Esophagus squamous epithelium (tissue), 5 donors: ENCODE measurements around the gene ADAM11. TPM values are rescaled to one million over a fixed set of nuclear protein-coding genes. Genes with fewer than 3 reads are reported as not detected.
"Not testable (repeated sequence)": the region's sequence is repeated elsewhere in the genome, so short reads cannot be mapped to it uniquely, and the experiment has no call there.

Source experiments
- DNase-seq: peaks from one replicate; lab custom pipeline; 2025; lab: John Stamatoyannopoulos, UW
- H3K27ac ChIP-seq, 4 donors: fragments of 200-600 bp; sonication (generic); one replicate each; pipeline ENCODE4 v1.5.1; 2016 to 2019; ENCODE audit warnings: mild to moderate bottlenecking in 1 of 4
- H3K27me3 ChIP-seq, 4 donors: fragments of 200-600 bp; sonication (generic); 1 replicate in 3 of 4; 2 replicates in 1 of 4; pipeline versions ENCODE4 v1.5.1 to v1.6.0; 2017 to 2021; ENCODE audit warnings: antibody characterized with exemption in 1 of 4
- H3K36me3 ChIP-seq, 3 donors: fragments of 200-600 bp; sonication (generic); one replicate each; pipeline ENCODE4 v1.5.1; 2016 to 2019
- H3K4me1 ChIP-seq, 3 donors: fragments of 200-600 bp; sonication (generic); one replicate each; pipeline ENCODE4 v1.5.1; 2017 to 2019
- H3K4me3 ChIP-seq, 4 donors: fragments of 200-600 bp; sonication (generic); 1 replicate in 3 of 4; 2 replicates in 1 of 4; pipeline ENCODE4 v1.5.1; 2016 to 2019; ENCODE audit warnings: mild to moderate bottlenecking in 2 of 4, moderate library complexity in 1 of 4
- H3K9me3 ChIP-seq, 3 donors: fragments of 200-600 bp; sonication (generic); one replicate each; pipeline ENCODE4 v1.5.1; 2016 to 2019
- POLR2A ChIP-seq, 4 donors: fragments of 450-650 bp; IDR thresholded peaks; one replicate each; pipeline ENCODE4 v1.6.1; 2017; ENCODE audit warnings: antibody characterized with exemption in 4 of 4, mild to moderate bottlenecking in 4 of 4, moderate library complexity in 3 of 4
- WGBS, 2 donors: methylation state at CpG; one replicate each; pipeline ENCODE4 v1.1.5; 2018; 5-methylcytosine and 5-hydroxymethylcytosine counted together
- intact Hi-C: fragments of 100-400 bp; cut with DNase I; formaldehyde crosslinking; loops from one replicate; pipeline ENCODE4 v1.15.0; 2022
- total RNA-seq, 4 donors: library from RNA; depleted of rRNA; stranded (reverse); fragments of >200 nt; gene quantifications; one replicate each; pipeline ENCODE4 v1.1.0, GENCODE V29; 2016
- TF ChIP-seq, protein P1 (sequence below), 6 experiments: fragments of 450-650 bp in 4 of 6; fragments of 200-600 bp in 2 of 6; sonication (generic) in 2 of 6; IDR thresholded peaks; one replicate each; pipeline ENCODE4 v1.5.1; 2016 to 2019; ENCODE audit warnings: antibody characterized with exemption in 6 of 6, mild to moderate bottlenecking in 4 of 6, moderate library complexity in 4 of 6
- donor health status: DM: yes; HTN: yes; CAD: no.

The ADAM11 gene
- total RNA-seq, 4 donors from 2014 or later, result 0.18 to 0.38 TPM; not detected in 2

DNA sequence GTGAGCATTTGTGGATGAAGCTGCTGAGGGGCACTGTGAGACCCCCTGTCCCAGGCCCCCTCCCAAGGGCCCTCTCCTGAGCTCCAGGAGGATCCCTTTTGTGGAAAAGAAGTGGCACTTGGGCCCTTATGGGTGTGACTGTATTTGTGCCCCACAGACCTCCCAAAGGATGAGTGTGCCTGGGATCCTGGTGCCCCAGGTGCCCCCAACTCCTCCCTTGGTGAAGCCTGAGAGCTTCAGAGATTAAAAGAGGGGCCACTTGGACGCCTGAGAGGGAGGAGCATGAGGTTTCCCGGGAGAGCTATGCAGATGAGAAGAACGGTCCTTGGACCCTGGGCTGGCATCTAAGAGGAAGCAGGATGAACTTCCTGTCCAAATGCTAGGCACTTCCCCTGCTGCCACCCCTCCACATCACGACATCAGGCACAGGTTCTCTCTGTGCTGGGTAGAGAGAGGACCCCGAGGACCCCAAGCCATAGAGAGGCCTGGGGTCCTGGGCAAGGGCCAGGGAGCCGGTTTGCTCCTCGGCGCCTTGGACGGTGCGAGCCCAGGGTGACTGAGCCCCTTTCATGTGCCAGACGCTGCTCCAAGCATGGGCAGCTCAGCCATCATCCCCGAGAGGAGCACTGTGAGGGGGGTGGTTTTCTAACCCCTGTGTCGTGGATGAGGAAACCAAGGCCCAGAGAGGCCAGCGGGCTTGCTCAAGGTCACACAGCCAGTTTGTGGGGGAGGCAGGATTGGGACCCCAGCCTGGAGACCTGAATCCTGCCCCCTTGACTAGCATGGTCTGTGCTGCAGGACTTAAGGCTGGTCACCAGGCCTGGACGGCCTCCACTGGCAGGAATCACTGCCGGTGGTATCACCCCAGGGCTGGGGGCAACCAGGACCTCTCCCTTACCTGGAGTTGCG, 5.6 kb upstream of the ADAM11 start:
- intact Hi-C loops, result no loop called here
- no peak for DNase-seq
- TF ChIP-seq, protein P1, sequence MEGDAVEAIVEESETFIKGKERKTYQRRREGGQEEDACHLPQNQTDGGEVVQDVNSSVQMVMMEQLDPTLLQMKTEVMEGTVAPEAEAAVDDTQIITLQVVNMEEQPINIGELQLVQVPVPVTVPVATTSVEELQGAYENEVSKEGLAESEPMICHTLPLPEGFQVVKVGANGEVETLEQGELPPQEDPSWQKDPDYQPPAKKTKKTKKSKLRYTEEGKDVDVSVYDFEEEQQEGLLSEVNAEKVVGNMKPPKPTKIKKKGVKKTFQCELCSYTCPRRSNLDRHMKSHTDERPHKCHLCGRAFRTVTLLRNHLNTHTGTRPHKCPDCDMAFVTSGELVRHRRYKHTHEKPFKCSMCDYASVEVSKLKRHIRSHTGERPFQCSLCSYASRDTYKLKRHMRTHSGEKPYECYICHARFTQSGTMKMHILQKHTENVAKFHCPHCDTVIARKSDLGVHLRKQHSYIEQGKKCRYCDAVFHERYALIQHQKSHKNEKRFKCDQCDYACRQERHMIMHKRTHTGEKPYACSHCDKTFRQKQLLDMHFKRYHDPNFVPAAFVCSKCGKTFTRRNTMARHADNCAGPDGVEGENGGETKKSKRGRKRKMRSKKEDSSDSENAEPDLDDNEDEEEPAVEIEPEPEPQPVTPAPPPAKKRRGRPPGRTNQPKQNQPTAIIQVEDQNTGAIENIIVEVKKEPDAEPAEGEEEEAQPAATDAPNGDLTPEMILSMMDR (IDR thresholded peaks at IDR 0.05), result no peak
- TF ChIP-seq POLR2A (IDR thresholded peaks at IDR 0.05), result no peak
- Histone ChIP-seq H3K4me1 (peaks cover 0 to under 1% (median 0%) of the 10 kb centered on the region in 3 donors), H3K27ac (no peak overlapping the region), H3K36me3 (peaks cover 0 to 27% (median 0%) of the 10 kb centered on the region in 3 donors), H3K9me3 (no peaks in the 10 kb centered on the region), H3K4me3 (no peak overlapping the region), H3K27me3 (peaks cover 0 to 14% (median under 1%) of the 10 kb centered on the region in 4 donors)
- 74 to 83% methylated on average over 4 to 14 of the region's 17 CpGs for WGBS, 2 donors

DNA sequence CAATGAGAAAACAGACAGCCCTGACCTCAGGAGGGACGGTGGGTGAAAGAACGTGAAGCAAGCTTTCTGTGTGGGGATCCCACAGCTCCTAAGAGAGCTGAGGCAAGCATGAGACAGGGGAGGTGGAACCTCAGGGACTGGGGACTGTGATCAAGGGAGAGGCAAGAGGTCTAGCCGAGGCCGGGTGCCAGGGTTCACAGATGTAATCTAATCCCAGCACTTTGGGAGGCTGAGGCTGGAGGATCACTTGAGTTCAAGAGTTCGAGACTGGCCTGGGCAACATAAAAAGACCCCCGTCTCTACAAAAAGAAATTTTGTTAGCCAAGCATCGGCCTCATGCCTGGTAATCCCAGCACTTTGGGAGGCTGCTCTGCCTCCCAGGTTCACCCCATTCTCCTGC, 4.5 kb upstream of the ADAM11 start:
- Histone ChIP-seq H3K27ac (no peak overlapping the region), H3K36me3 (peaks cover 0 to 16% (median 0%) of the 10 kb centered on the region in 3 donors), H3K27me3 (peaks cover 2 to 25% (median 4%) of the 10 kb centered on the region in 4 donors), H3K9me3 (no peaks in the 10 kb centered on the region), H3K4me3 (no peak overlapping the region), H3K4me1 (peaks cover 6 to 11% (median 9%) of the 10 kb centered on the region in 3 donors)
- no peak for DNase-seq
- 72 to 78% methylated on average over 7 of the region's 7 CpGs for WGBS, 2 donors
- intact Hi-C loops, result no loop called here
- no peak for TF ChIP-seq POLR2A (IDR thresholded peaks at IDR 0.05)
- TF ChIP-seq, protein P1 (IDR thresholded peaks at IDR 0.05), result no peak

DNA sequence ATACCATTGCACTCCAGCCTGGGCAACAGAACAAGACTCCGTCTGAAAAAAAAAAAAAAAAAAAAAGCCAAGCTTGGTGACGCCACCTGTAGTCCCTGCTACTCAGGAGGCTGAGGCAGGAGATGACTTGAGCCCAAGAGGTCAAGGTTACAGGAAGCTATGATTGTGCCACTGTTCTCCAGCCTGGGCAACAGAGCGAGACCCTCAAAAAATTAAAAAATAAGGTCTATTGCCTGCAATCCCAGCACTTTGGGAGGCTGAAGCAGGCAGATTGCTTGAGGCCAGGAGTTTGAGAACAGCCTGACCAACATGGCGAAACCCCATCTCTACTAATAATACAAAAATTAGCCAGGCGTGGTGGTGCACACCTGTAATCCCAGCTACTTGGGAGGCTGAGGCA, 3.6 kb upstream of the ADAM11 start:
- H3K27ac ChIP-seq, H3K36me3 ChIP-seq, H3K9me3 ChIP-seq, DNase-seq, intact Hi-C loops, H3K4me3 ChIP-seq: not testable (repeated sequence)
- peaks cover 10 to 17% (median 14%) of the 10 kb centered on the region in 3 donors for H3K4me1 ChIP-seq
- WGBS, 2 donors, result 86 to 93% methylated on average over 5 of the region's 5 CpGs
- peaks cover 5 to 34% (median 12%) of the 10 kb centered on the region in 4 donors for H3K27me3 ChIP-seq

- Histone ChIP-seq H3K36me3 (no peaks in the 10 kb centered on the region), H3K27me3 (peaks cover 5 to 55% (median 12%) of the 10 kb centered on the region in 4 donors), H3K9me3 (no peaks in the 10 kb centered on the region), H3K4me3 (no peak overlapping the region), H3K27ac (no peak overlapping the region), H3K4me1 (peaks cover 10 to 17% (median 14%) of the 10 kb centered on the region in 3 donors)
- WGBS, 2 donors, result 64 to 84% methylated on average over 5 to 9 of the region's 10 CpGs
- intact Hi-C loops, result no loop called here
- no peak for DNase-seq
- no peak for TF ChIP-seq POLR2A (IDR thresholded peaks at IDR 0.05)
- TF ChIP-seq, protein P1 (IDR thresholded peaks at IDR 0.05), result no peak
These were observed 1.5 kb upstream of the ADAM11 start for GRCh38 chr17:44757045-44757917.

DNA sequence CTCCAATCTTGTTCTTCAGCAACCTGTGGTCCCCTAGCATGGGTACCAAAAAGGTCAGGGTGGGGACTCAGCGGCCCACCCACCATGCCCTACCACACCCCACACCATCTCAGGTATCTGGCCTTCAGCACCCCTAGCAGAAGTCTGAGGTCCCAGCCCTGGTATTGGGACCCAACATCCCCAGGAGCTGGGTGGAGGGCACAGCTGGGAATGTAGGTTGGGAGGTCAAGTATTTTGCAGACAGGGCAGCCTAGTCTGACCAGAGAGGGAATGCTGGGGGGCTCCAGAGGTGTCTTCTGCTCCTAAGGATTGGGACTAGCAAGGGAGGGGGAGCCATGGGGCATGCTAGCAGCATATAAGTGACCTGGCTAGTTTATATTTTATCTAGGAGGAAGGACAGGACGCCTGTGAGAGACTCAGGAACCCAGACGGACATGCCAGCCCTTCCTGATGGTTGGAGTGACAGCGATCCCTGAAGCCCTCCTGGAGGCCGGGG, 822 bp upstream of the ADAM11 start:
- peaks cover 5 to 58% (median 12%) of the 10 kb centered on the region in 4 donors for H3K27me3 ChIP-seq

More for the DNA sequence above, 822 bp upstream of the ADAM11 start:
- Histone ChIP-seq H3K9me3 (no peaks in the 10 kb centered on the region), H3K36me3 (no peaks in the 10 kb centered on the region), H3K4me3 (no peak overlapping the region), H3K27ac (no peak overlapping the region), H3K4me1 (peaks cover 10 to 17% (median 14%) of the 10 kb centered on the region in 3 donors)
- no peak for DNase-seq
- intact Hi-C loops, result no loop called here
- 21 to 60% methylated on average over 2 to 4 of the region's 5 CpGs for WGBS, 2 donors
- TF ChIP-seq, protein P1 (IDR thresholded peaks at IDR 0.05), result no peak
- no peak for TF ChIP-seq POLR2A (IDR thresholded peaks at IDR 0.05)
